C1 segment of cervical spinal cord (tissue), 14 donors: ENCODE measurements around the gene RBM20.

Experiments used
- DNase-seq, 14 donors: peaks; one replicate each; lab custom pipeline; 2025; lab: John Stamatoyannopoulos, UW

RBM20 gene

DNA sequence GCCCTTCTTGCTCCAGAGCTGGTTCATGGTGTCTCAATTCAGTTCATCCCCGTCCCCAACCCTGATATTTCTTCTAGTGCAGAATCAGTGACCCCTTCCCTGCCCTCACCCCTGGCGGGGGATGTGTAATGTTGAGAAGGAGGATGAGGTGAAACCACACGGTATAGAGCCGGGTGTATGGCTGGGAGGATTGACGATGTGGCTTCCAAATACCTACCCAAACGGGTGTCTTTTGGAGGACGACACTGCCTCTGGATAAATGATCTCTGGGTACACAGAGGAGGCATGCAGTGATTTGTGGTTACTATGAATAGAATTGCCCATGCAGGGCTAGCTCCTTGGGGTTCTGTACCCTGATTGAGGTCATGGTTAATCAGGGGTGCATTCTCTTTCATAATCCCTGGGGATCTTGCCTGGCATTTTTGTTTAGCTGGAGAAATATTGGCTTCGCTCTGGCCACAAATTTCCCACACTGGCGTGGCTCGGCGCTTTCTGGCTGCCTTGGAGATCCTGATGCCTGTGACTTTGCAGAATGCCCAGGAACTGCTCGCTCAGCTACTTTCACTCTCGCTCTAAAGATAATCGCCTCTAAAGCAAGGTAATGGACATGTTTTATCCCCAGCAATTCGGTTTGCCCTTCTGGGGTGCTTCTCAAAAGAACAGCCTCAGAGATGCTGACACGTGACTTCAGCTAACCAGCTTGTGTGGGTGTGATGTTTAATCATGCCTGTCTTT is 89.2 kb downstream of the RBM20 start:
- peak in 1 of 14 donors; percentile 10 for DNase-seq

DNA sequence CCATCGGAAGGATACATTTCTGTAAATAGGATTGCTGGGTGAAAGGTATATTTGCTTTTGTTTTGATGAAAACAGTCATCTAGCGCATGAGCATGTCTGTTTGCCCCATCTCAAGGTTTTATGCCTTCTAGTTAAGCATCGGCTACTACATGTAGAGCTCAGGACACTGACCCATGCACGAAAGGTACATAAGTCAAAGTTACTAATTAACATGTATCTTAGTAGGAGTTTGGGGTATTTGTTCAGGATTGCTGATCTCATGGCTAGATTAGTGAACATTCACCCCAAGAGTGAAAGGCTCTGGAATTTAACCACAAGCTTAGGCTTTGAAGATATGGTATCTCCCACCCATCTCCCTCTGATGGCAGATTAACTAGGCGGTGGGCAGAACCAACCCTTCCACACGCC is 91.5 kb downstream of the RBM20 start:
- no peak for DNase-seq

GRCh38 chr10:110737886-110738634 is 93.9 kb downstream of the RBM20 start:
- no peak for DNase-seq

- no peak for DNase-seq
Measured at GRCh38 chr10:110739811-110740271, 95.7 kb downstream of the RBM20 start.

- DNase-seq: no peak
Measured at GRCh38 chr10:110742801-110743200, 98.7 kb downstream of the RBM20 start.

- DNase-seq: no peak
Measured at GRCh38 chr10:110744782-110745181, 100.6 kb downstream of the RBM20 start.

DNA sequence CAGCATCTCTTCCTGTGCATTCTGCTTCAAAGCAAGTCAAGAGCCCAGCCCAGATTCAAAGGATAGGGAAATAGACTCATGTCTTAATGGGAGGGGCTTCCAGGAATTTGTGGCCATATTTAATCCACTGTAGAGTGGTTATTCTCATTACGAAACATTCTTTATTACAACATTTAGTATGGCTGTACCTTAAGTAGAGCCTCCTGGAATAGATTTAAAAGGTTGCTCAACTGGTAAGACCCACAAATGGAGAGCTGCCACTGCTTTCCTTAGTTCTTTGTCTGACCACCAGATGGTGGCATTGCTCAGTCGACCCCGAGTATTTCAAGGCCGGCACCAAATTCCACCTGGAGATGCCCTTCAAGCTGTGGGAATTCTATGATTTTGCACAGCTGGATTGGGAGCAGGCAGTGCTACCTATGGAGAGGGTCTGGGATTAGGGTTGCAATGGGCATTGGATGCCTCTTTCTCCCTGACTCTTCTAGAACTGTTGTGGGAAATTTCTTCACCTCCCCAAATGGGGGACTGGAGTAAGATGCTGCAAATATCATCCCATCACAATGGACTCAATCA is 102.2 kb downstream of the RBM20 start:
- DNase-seq: peak in 11 of 14 donors; percentile 4 to 52 (median 23)

DNA sequence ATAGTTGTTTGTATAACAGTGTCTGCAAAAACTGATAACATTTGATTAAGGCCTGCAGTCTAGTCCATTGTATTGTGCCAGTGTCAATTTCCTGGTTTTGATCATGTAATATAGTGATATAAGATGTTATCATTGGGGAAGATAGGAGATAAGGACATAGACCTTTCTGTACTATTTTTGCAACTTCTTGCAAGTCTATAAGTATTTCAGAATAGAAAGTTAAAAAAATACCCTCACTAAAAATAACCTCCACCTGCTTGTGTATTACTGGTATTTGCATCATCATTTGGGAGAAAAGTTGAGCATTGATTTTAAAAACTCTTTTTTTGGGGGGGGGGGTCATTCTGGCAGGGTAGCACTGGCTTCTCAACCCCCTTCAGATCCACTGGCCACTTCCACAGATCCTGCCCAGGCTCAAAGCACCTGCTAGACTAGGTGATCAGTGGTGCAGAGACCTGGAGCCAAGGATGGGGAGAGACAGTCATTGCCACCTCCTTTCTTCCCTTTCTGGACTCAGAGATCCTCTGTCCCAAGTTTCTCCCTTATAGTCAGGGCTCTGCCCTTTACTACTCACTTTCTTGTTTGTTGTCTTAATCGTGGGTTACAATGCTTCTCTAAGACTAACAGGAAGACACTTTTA is 103.0 kb downstream of the RBM20 start:
- DNase-seq: no peak

- DNase-seq: no peak
Measured at GRCh38 chr10:110747609-110748464, 103.7 kb downstream of the RBM20 start.

- DNase-seq: no peak
Measured at GRCh38 chr10:110748970-110749369, 104.8 kb downstream of the RBM20 start.

- DNase-seq: no peak
Measured at GRCh38 chr10:110750931-110751330, 106.8 kb downstream of the RBM20 start.

DNA sequence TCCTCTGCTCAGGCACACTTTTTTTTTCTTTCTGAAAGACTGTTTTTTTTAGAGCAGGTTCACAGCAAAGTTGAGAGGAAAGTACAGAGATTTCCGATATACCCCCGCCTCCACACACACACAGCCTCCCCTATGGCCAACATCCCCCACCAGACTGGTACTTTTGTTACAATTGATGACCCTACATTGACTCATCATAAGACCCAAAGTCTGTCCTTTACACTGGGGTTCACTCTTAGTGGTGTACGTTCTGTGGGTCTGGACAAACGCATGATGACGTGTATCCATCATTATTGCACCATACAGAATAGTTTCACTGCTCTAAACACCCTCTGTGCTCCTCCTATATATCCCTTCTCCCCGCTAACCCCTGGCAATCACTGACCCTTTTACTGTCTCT is 107.7 kb downstream of the RBM20 start:
- no peak for DNase-seq

DNA sequence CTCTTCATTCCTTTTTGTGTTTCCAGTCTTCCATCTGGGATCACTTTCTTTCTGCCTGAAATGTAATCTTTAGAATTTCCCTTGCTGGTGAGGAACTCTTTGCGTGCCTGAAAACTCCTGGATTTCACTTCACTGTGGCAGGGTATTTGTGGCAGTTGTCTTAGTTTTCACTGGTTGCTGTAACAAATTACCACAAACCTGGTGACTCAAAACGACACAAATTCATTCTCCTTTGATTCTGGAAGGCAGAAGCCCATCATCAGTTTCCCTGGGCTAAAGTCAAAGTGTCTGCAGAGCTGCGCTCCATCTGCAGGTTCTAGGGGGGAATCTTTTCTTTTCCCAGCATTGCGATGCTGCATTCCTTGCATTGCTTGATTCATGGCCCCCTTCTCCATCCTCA is 109.3 kb downstream of the RBM20 start:
- no peak for DNase-seq

- DNase-seq: no peak
Measured at GRCh38 chr10:110754375-110755105, 110.4 kb downstream of the RBM20 start.

- no peak for DNase-seq
Measured at GRCh38 chr10:110755781-110756180, 111.6 kb downstream of the RBM20 start.

DNA sequence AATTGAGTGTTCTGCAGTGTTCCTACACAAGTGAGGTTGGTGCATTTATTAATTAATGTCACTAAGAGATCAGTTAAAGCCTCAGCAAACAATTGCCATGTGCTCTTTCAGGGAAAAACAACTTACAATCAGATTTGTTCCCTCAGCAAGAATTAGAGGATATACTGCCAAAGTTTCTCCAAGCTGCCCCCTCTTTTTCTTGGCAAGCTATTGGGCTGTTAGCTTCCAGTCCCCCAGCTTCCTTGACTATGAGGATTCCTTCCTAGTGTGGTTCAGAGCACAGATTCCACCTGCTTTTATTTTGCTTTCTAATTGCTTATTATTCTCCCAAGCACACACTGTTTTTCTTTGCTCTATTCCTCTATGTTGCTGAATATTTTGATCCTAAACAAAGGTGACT is 112.7 kb downstream of the RBM20 start:
- DNase-seq: no peak

- DNase-seq: no peak
Measured at GRCh38 chr10:110757586-110757985, 113.5 kb downstream of the RBM20 start.

GRCh38 chr10:110758128-110758765 is 114.1 kb downstream of the RBM20 start:
- no peak for DNase-seq

GRCh38 chr10:110758898-110759297 is 114.8 kb downstream of the RBM20 start:
- DNase-seq: peak in 1 of 14 donors; percentile 11

DNA sequence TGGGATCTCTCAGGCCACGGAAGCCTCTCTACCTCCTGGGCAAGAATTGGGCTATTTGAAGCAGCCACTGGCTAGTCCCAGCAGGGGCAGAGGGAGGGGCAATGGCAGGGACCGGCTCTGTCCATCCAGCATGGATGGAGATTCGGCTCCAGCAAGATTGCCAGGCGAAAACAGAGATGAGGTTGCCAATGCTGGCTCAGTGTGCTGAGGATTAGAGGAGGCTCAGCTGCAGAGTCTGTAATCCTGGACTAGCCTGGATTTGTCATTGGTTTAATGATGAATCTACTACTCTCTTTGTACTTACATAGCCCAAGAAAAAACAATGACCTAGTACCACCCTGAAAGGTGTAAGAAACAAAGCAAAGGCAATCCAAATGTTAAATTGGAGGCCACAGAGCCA is 115.4 kb downstream of the RBM20 start:
- DNase-seq: no peak
